Karpas-422 (cell line): Measurements from ENCODE around the gene CLASP1. TPM values are rescaled to one million over a fixed set of nuclear protein-coding genes. Genes with fewer than 3 reads are reported as not detected.
"Not testable (repeated sequence)": the region's sequence is repeated elsewhere in the genome, so short reads cannot be mapped to it uniquely, and the experiment has no call there.

ENCODE experiments used
- DNase-seq: peaks from one replicate; pipeline ENCODE4 v3.0.0-alpha.2; 2015
- H2AFZ ChIP-seq: fragments of 200-600 bp; sonication (generic); 2 replicates; pipeline ENCODE4 v1.6.1; 2014; ENCODE audit warnings: antibody characterized with exemption, low read length, mixed read lengths
- H3K27ac ChIP-seq: fragments of 200-600 bp; sonication (generic); 2 replicates; pipeline ENCODE4 v1.5.1; 2014; ENCODE audit warnings: mild to moderate bottlenecking, low read length, moderate library complexity
- H3K27me3 ChIP-seq: fragments of 200-600 bp; sonication (generic); 2 replicates; pipeline ENCODE4 v1.6.1; 2014; ENCODE audit warnings: low read length, mixed read lengths
- H3K36me3 ChIP-seq: fragments of 200-600 bp; sonication (generic); 2 replicates; pipeline ENCODE4 v1.6.1; 2014; ENCODE audit warnings: low read length, mixed read lengths; ENCODE audit not compliant: insufficient read depth
- H3K4me1 ChIP-seq: fragments of 200-600 bp; sonication (generic); 2 replicates; pipeline ENCODE4 v1.6.1; 2014; ENCODE audit warnings: mild to moderate bottlenecking, low read length, mixed read lengths
- H3K4me2 ChIP-seq: fragments of 200-600 bp; sonication (generic); 2 replicates; pipeline ENCODE4 v1.6.1; 2014; ENCODE audit warnings: low read length, low read depth, mild to moderate bottlenecking; ENCODE audit not compliant: poor library complexity, severe bottlenecking
- H3K4me3 ChIP-seq: fragments of 200-600 bp; sonication (generic); 2 replicates; pipeline ENCODE4 v1.5.1; 2014; ENCODE audit warnings: mild to moderate bottlenecking, antibody characterized with exemption, low read length, mixed read lengths
- H3K79me2 ChIP-seq: fragments of 200-600 bp; sonication (generic); 2 replicates; pipeline ENCODE4 v1.6.1; 2014; ENCODE audit warnings: mild to moderate bottlenecking, low read length, mixed read lengths
- H3K9ac ChIP-seq: fragments of 200-600 bp; sonication (generic); 2 replicates; pipeline ENCODE4 v1.6.0; 2014; ENCODE audit warnings: low read length
- H3K9me2 ChIP-seq: fragments of 200-600 bp; sonication (generic), shearing (Covaris generic); replicated peaks from 2 replicates; pipeline ENCODE4 v1.6.0; 2014; ENCODE audit warnings: mild to moderate bottlenecking, low read length, moderate library complexity; ENCODE audit not compliant: insufficient read depth
- H3K9me3 ChIP-seq: fragments of 300-700, 200-600 bp; sonication (generic); 2 replicates; pipeline ENCODE4 v1.6.1; 2014; ENCODE audit warnings: low read length, mixed read lengths
- H4K20me1 ChIP-seq: fragments of 200-600 bp; sonication (generic); 2 replicates; pipeline ENCODE4 v1.6.1; 2014; ENCODE audit warnings: mild to moderate bottlenecking, antibody characterized with exemption, low read length, low read depth; ENCODE audit not compliant: insufficient read depth
- total RNA-seq: library from RNA; depleted of rRNA; stranded (reverse); fragments of >200 nt; shearing (Covaris generic); gene quantifications from 2 replicates; pipeline ENCODE4 v1.2.3, GENCODE V29; 2014; ENCODE audit warnings: low replicate concordance

CLASP1 gene
- total RNA-seq, 1 experiment from 2014 or later: 102 TPM

- Histone ChIP-seq H3K4me1 (no peaks in the 10 kb centered on the region), H3K9me2 (no peaks in the 10 kb centered on the region), H4K20me1 (no peaks in the 10 kb centered on the region), H3K9me3 (no peaks in the 10 kb centered on the region), H3K4me3 (no peak overlapping the region), H3K27me3 (no peaks in the 10 kb centered on the region), H2AFZ (no peak overlapping the region), H3K4me2 (no peak overlapping the region), H3K27ac (no peak overlapping the region), H3K36me3 (peaks cover 51% of the 10 kb centered on the region), H3K79me2 (peaks cover 31% of the 10 kb centered on the region), H3K9ac (no peak overlapping the region)
- no peak for DNase-seq
Observed at GRCh38 chr2:121454549-121455090, 194.6 kb downstream of the CLASP1 start.

GRCh38 chr2:121451398-121451797 is 197.9 kb downstream of the CLASP1 start:
- no peak overlapping the region for H2AFZ ChIP-seq
- no peak for DNase-seq

GRCh38 chr2:121450301-121450700 is 199.0 kb downstream of the CLASP1 start:
- Histone ChIP-seq H3K27me3 (no peaks in the 10 kb centered on the region), H3K27ac (no peak overlapping the region), H2AFZ (no peak overlapping the region), H3K9ac (no peak overlapping the region), H3K9me3 (no peaks in the 10 kb centered on the region), H3K4me2 (no peak overlapping the region), H3K9me2 (no peaks in the 10 kb centered on the region), H3K79me2 (peaks cover 26% of the 10 kb centered on the region), H4K20me1 (no peaks in the 10 kb centered on the region), H3K36me3 (peaks cover 66% of the 10 kb centered on the region), H3K4me1 (no peaks in the 10 kb centered on the region), H3K4me3 (no peak overlapping the region)
- no peak for DNase-seq

More at GRCh38 chr2:121451398-121451797, 197.9 kb downstream of the CLASP1 start:
- H3K9ac ChIP-seq: no peak overlapping the region
- no peaks in the 10 kb centered on the region for H3K4me1 ChIP-seq
- H3K9me2 ChIP-seq: no peaks in the 10 kb centered on the region
- no peak overlapping the region for H3K4me3 ChIP-seq
- no peak overlapping the region for H3K4me2 ChIP-seq
- H3K27me3 ChIP-seq: no peaks in the 10 kb centered on the region
- no peak overlapping the region for H3K27ac ChIP-seq
- no peaks in the 10 kb centered on the region for H4K20me1 ChIP-seq
- H3K36me3 ChIP-seq: peaks cover 61% of the 10 kb centered on the region
- peaks cover 22% of the 10 kb centered on the region for H3K79me2 ChIP-seq
- no peaks in the 10 kb centered on the region for H3K9me3 ChIP-seq

- no peak overlapping the region for H2AFZ ChIP-seq
- no peaks in the 10 kb centered on the region for H3K4me1 ChIP-seq
- no peak overlapping the region for H3K27ac ChIP-seq
- H4K20me1 ChIP-seq: no peaks in the 10 kb centered on the region
- H3K9me2 ChIP-seq: no peaks in the 10 kb centered on the region
- no peaks in the 10 kb centered on the region for H3K27me3 ChIP-seq
- H3K4me2 ChIP-seq: no peak overlapping the region
- DNase-seq: no peak
- H3K9ac ChIP-seq: no peak overlapping the region
- H3K4me3 ChIP-seq: no peak overlapping the region
- H3K9me3 ChIP-seq: no peaks in the 10 kb centered on the region
- H3K36me3 ChIP-seq: peaks cover 78% of the 10 kb centered on the region
- H3K79me2 ChIP-seq: peaks cover 15% of the 10 kb centered on the region; the same call in 1 of the 2 replicates
Observed at GRCh38 chr2:121446647-121447241, 202.5 kb downstream of the CLASP1 start.

- H3K79me2 ChIP-seq: peaks cover 15% of the 10 kb centered on the region; the same call in 1 of the 2 replicates
Observed at GRCh38 chr2:121442889-121443288, 206.4 kb downstream of the CLASP1 start.

GRCh38 chr2:121438290-121438689 is 211.0 kb downstream of the CLASP1 start:
- H3K79me2 ChIP-seq, H3K27ac ChIP-seq, H3K4me1 ChIP-seq, H3K9me3 ChIP-seq, H2AFZ ChIP-seq, H3K4me2 ChIP-seq, DNase-seq, H3K9ac ChIP-seq, H3K9me2 ChIP-seq, H3K4me3 ChIP-seq, H3K27me3 ChIP-seq, H4K20me1 ChIP-seq: not testable (repeated sequence)
- H3K36me3 ChIP-seq: peaks cover 11% of the 10 kb centered on the region; the same call in 1 of the 2 replicates

More at GRCh38 chr2:121442889-121443288, 206.4 kb downstream of the CLASP1 start:
- Histone ChIP-seq H3K36me3 (peaks cover 54% of the 10 kb centered on the region), H3K4me3 (no peak overlapping the region), H3K4me2 (no peak overlapping the region), H3K9me2 (no peaks in the 10 kb centered on the region), H2AFZ (no peak overlapping the region), H3K27me3 (no peaks in the 10 kb centered on the region), H3K9ac (no peak overlapping the region), H3K9me3 (no peaks in the 10 kb centered on the region), H3K4me1 (no peaks in the 10 kb centered on the region), H4K20me1 (no peaks in the 10 kb centered on the region), H3K27ac (no peak overlapping the region)
- DNase-seq: no peak

- Histone ChIP-seq H3K36me3 (peaks cover 6% of the 10 kb centered on the region; the same call in 1 of the 2 replicates), H3K4me2 (no peak overlapping the region), H3K9ac (no peak overlapping the region), H3K4me3 (no peak overlapping the region), H3K27me3 (no peaks in the 10 kb centered on the region), H3K79me2 (no peaks in the 10 kb centered on the region), H2AFZ (no peak overlapping the region), H3K27ac (no peak overlapping the region), H4K20me1 (no peaks in the 10 kb centered on the region), H3K4me1 (no peaks in the 10 kb centered on the region), H3K9me3 (no peaks in the 10 kb centered on the region), H3K9me2 (no peaks in the 10 kb centered on the region)
- DNase-seq: no peak
Observed at GRCh38 chr2:121436918-121437317, 212.3 kb downstream of the CLASP1 start.

GRCh38 chr2:121435790-121436189 is 213.5 kb downstream of the CLASP1 start:
- H3K4me1 ChIP-seq: no peaks in the 10 kb centered on the region
- no peak for DNase-seq
- no peak overlapping the region for H3K9ac ChIP-seq
- no peak overlapping the region for H2AFZ ChIP-seq
- no peak overlapping the region for H3K4me2 ChIP-seq
- H3K79me2 ChIP-seq: no peaks in the 10 kb centered on the region
- no peaks in the 10 kb centered on the region for H3K9me3 ChIP-seq
- H4K20me1 ChIP-seq: no peaks in the 10 kb centered on the region
- H3K4me3 ChIP-seq: no peak overlapping the region
- H3K36me3 ChIP-seq: peaks cover 6% of the 10 kb centered on the region; the same call in 1 of the 2 replicates
- no peaks in the 10 kb centered on the region for H3K27me3 ChIP-seq
- no peak overlapping the region for H3K27ac ChIP-seq
- no peaks in the 10 kb centered on the region for H3K9me2 ChIP-seq
